ENCODE measurements around the gene FBXW12. TPM values are rescaled to one million over a fixed set of nuclear protein-coding genes. Genes with fewer than 3 reads are reported as not detected.

Gene FBXW12
- total RNA-seq, 2 experiments from 2014 or later = 0.11 to 0.16 TPM

- intact Hi-C loops (cut with DNase I, micrococcal nuclease) = no loop called here
- no peak overlapping the region for H3K27ac Mint-ChIP-seq
- H3K4me1 Mint-ChIP-seq = peaks cover 12% of the 10 kb centered on the region
- DNase-seq (peak; percentile 21), ATAC-seq (no peak)
- no peak overlapping the region for H3K4me3 Mint-ChIP-seq
- ChIA-PET POLR2A (no interaction called here), CTCF (interaction anchor here (0.6 to 6.2 kb wide), 9 partner anchors 10 to 742 kb away, joined by 3 to 77 read pairs (median 4); partner anchors contain the start of genes ATRIP and IMPDH2)
- H3K36me3 Mint-ChIP-seq (ENCODE audit: low read depth) = peaks cover 13% of the 10 kb centered on the region
- no peaks in the 10 kb centered on the region for H3K9me3 Mint-ChIP-seq (ENCODE audit: low read depth)
- H3K27me3 Mint-ChIP-seq = peaks cover 5% of the 10 kb centered on the region
These were observed 60.7 kb downstream of the FBXW12 start for GRCh38 chr3:48432411-48433371.

- Mint-ChIP-seq H3K4me3 (no peak overlapping the region), H3K27ac (no peak overlapping the region), H3K36me3 (ENCODE audit: low read depth) (peaks cover 13% of the 10 kb centered on the region), H3K4me1 (peaks cover 16% of the 10 kb centered on the region), H3K9me3 (ENCODE audit: low read depth) (no peaks in the 10 kb centered on the region), H3K27me3 (no peaks in the 10 kb centered on the region)
- ChIA-PET POLR2A (no interaction called here), CTCF (interaction anchor here (0.6 to 6.2 kb wide), 9 partner anchors 10 to 193 kb away, joined by 3 to 165 read pairs (median 3); partner anchors contain the start of gene ATRIP)
- intact Hi-C loops (cut with DNase I, micrococcal nuclease) = no loop called here
- no peak for ATAC-seq
- no peak for DNase-seq
These were observed 61.6 kb downstream of the FBXW12 start for GRCh38 chr3:48433472-48434118.

- no peaks in the 10 kb centered on the region for H3K9me3 Mint-ChIP-seq (ENCODE audit: low read depth)
- ChIA-PET POLR2A (no interaction called here), CTCF (interaction anchor here (0.6 to 6.2 kb wide), 15 partner anchors 9 to 504 kb away, joined by 3 to 165 read pairs (median 4); partner anchors contain the start of gene ATRIP)
- ATAC-seq (no peak), DNase-seq (peak; percentile 33)
- H3K4me3 Mint-ChIP-seq = no peak overlapping the region
- H3K4me1 Mint-ChIP-seq = peaks cover 22% of the 10 kb centered on the region
- no peaks in the 10 kb centered on the region for H3K27me3 Mint-ChIP-seq
- no peak overlapping the region for H3K27ac Mint-ChIP-seq
- intact Hi-C loops (cut with DNase I, micrococcal nuclease) = no loop called here
- peaks cover 13% of the 10 kb centered on the region for H3K36me3 Mint-ChIP-seq (ENCODE audit: low read depth)
These were observed 62.7 kb downstream of the FBXW12 start for GRCh38 chr3:48434591-48435222.

- Mint-ChIP-seq H3K27me3 (no peaks in the 10 kb centered on the region), H3K9me3 (ENCODE audit: low read depth) (no peaks in the 10 kb centered on the region), H3K27ac (no peak overlapping the region), H3K4me1 (peaks cover 25% of the 10 kb centered on the region), H3K4me3 (no peak overlapping the region), H3K36me3 (ENCODE audit: low read depth) (peaks cover 18% of the 10 kb centered on the region)
- ChIA-PET POLR2A (interaction anchor here (1.3 to 1.7 kb wide), 2 partner anchors 12 to 167 kb away, joined by 4 to 7 read pairs; partner anchors contain the start of gene ATRIP), CTCF (interaction anchor here (0.7 to 6.2 kb wide), 38 partner anchors 8 to 620 kb away, joined by 3 to 165 read pairs (median 9); partner anchors contain the start of genes ATRIP, NME6, PFKFB4 and SLC26A6)
- intact Hi-C loops (cut with DNase I, micrococcal nuclease) = no loop called here
- no peak for DNase-seq
- ATAC-seq = no peak
These were observed 63.2 kb downstream of the FBXW12 start for GRCh38 chr3:48435223-48435595.

- Mint-ChIP-seq H3K27ac (no peak overlapping the region), H3K36me3 (ENCODE audit: low read depth) (peaks cover 21% of the 10 kb centered on the region), H3K27me3 (no peaks in the 10 kb centered on the region), H3K4me1 (peaks cover 21% of the 10 kb centered on the region), H3K9me3 (ENCODE audit: low read depth) (no peaks in the 10 kb centered on the region), H3K4me3 (no peak overlapping the region)
- ChIA-PET CTCF (interaction anchor here (0.6 to 6.2 kb wide), 87 partner anchors 9 to 621 kb away, joined by 3 to 165 read pairs (median 5); partner anchors contain the start of genes ATRIP, CDC25A, IP6K2 and NME6), POLR2A (interaction anchor here (0.6 to 1.7 kb wide), 10 partner anchors 11 to 200 kb away, joined by 3 to 7 read pairs (median 4); partner anchors contain the start of genes ATRIP and PFKFB4)
- intact Hi-C loops (cut with DNase I, micrococcal nuclease) = loop anchor here (1.0 to 2.0 kb wide), 7 partner anchors 35 to 247 kb away; partner anchors contain the start of genes CDC25A (in 1 of the 2) and SLC26A6 (in 1 of the 2)
- ATAC-seq (peak; percentile 48), DNase-seq (peak; percentile 92)
These were observed 63.9 kb downstream of the FBXW12 start for GRCh38 chr3:48435774-48436476.

GRCh38 chr3:48436477-48436787 is 64.4 kb downstream of the FBXW12 start:
- no peaks in the 10 kb centered on the region for H3K27me3 Mint-ChIP-seq
- ATAC-seq (no peak), DNase-seq (no peak)
- POLR2A ChIA-PET = interaction anchor here (0.6 to 1.7 kb wide), 9 partner anchors 10 to 199 kb away, joined by 3 to 7 read pairs (median 4); partner anchors contain the start of genes ATRIP and PFKFB4
- no peaks in the 10 kb centered on the region for H3K9me3 Mint-ChIP-seq (ENCODE audit: low read depth)
- peaks cover 23% of the 10 kb centered on the region for H3K4me1 Mint-ChIP-seq
- peaks cover 24% of the 10 kb centered on the region for H3K36me3 Mint-ChIP-seq (ENCODE audit: low read depth)
- H3K4me3 Mint-ChIP-seq = no peak overlapping the region
- intact Hi-C loops (cut with DNase I, micrococcal nuclease) = loop anchor here (1.0 to 2.0 kb wide), 7 partner anchors 35 to 248 kb away; partner anchors contain the start of genes CDC25A (in 1 of the 2) and SLC26A6 (in 1 of the 2)
- CTCF ChIA-PET = interaction anchor here (0.6 to 6.2 kb wide), 87 partner anchors 9 to 621 kb away, joined by 3 to 165 read pairs (median 5); partner anchors contain the start of genes ATRIP, CDC25A, IP6K2 and NME6
- no peak overlapping the region for H3K27ac Mint-ChIP-seq

GRCh38 chr3:48436855-48437254 is 64.8 kb downstream of the FBXW12 start:
- Mint-ChIP-seq H3K9me3 (ENCODE audit: low read depth) (no peaks in the 10 kb centered on the region), H3K36me3 (ENCODE audit: low read depth) (peaks cover 24% of the 10 kb centered on the region), H3K4me3 (no peak overlapping the region), H3K27ac (no peak overlapping the region), H3K4me1 (peaks cover 28% of the 10 kb centered on the region), H3K27me3 (no peaks in the 10 kb centered on the region)
- intact Hi-C loops (cut with DNase I, micrococcal nuclease) = loop anchor here (1.0 to 2.0 kb wide), 7 partner anchors 36 to 248 kb away; partner anchors contain the start of genes CDC25A (in 1 of the 2) and SLC26A6 (in 1 of the 2)
- CTCF ChIA-PET = interaction anchor here (0.7 to 6.2 kb wide), 50 partner anchors 10 to 612 kb away, joined by 3 to 165 read pairs (median 7); partner anchors contain the start of genes ATRIP, CDC25A, IP6K2 and NME6
- DNase-seq (no peak), ATAC-seq (no peak)
- POLR2A ChIA-PET = interaction anchor here (0.8 to 1.7 kb wide), 4 partner anchors 10 to 199 kb away, joined by 3 to 7 read pairs (median 4); partner anchors contain the start of gene ATRIP

- CTCF ChIA-PET = interaction anchor here (1.4 to 6.2 kb wide), 7 partner anchors 19 to 244 kb away, joined by 8 to 165 read pairs (median 29); partner anchors contain the start of gene PFKFB4
- Mint-ChIP-seq H3K4me1 (peaks cover 35% of the 10 kb centered on the region), H3K4me3 (no peak overlapping the region), H3K36me3 (ENCODE audit: low read depth) (peaks cover 29% of the 10 kb centered on the region), H3K27ac (no peak overlapping the region), H3K27me3 (no peaks in the 10 kb centered on the region), H3K9me3 (ENCODE audit: low read depth) (no peaks in the 10 kb centered on the region)
- intact Hi-C loops (cut with DNase I, micrococcal nuclease) = loop anchor here (2.0 kb wide), 2 partner anchors 243 to 249 kb away; partner anchors contain the start of gene CDC25A (in 1 of the 2)
- POLR2A ChIA-PET = no interaction called here
- ATAC-seq (no peak), DNase-seq (no peak)
These were observed 65.8 kb downstream of the FBXW12 start for GRCh38 chr3:48437812-48438211.

GRCh38 chr3:48439820-48440589 is 68.0 kb downstream of the FBXW12 start, which contains the start of the genes CCDC51 and TMA7:
Gene CCDC51 (minus strand): TSS chr3:48440119. CDS start chr3:48435128, 4,991 bp downstream.
Gene TMA7 (plus strand): TSS chr3:48440257. CDS start chr3:48440297, 40 bp downstream.
- peak; percentile 97 for ATAC-seq
- Mint-ChIP-seq H3K4me1 (peaks cover 29% of the 10 kb centered on the region), H3K36me3 (ENCODE audit: low read depth) (peaks cover 36% of the 10 kb centered on the region), H3K9me3 (ENCODE audit: low read depth) (no peaks in the 10 kb centered on the region), H3K27me3 (no peaks in the 10 kb centered on the region), H3K4me3 (peak within 1 kb of the TSS; percentile 92), H3K27ac (peak within 1 kb of the TSS; percentile 98)
- intact Hi-C loops (cut with DNase I, micrococcal nuclease) = loop anchor here (1.0 to 10.0 kb wide), 14 partner anchors 11 to 637 kb away; partner anchors contain the start of genes ARIH2 (in 1 of the 2), CDC25A (in 1 of the 2), DHX30 (in 1 of the 2) and NME6 (in 1 of the 2)
- POLR2A ChIA-PET = interaction anchor here (0.5 to 1.6 kb wide), 9 partner anchors 17 to 252 kb away, joined by 3 to 5 read pairs (median 4); partner anchors contain the start of genes CDC25A and SLC26A6
- peak; percentile 99 for DNase-seq
- CTCF ChIA-PET = interaction anchor here (0.6 to 3.4 kb wide), 21 partner anchors 13 to 519 kb away, joined by 3 to 31 read pairs (median 3); partner anchors contain the start of genes CELSR3 and PFKFB4

Measured in activated CD4-positive, alpha-beta T cell treated with anti-CD3 and anti-CD28 coated beads for 36 hours (primary cell).